RPMI8226 (cell line): ENCODE data around the gene PAM.
A peak's percentile ranks its signal among the peaks of the same experiment; 100 is the strongest.
"Not testable (repeated sequence)": the region's sequence is repeated elsewhere in the genome, so short reads cannot be mapped to it uniquely, and the experiment has no call there.

ENCODE experiments used
- DNase-seq: peaks from one replicate; pipeline ENCODE4 v3.0.0-alpha.2; 2015

The PAM gene

DNA sequence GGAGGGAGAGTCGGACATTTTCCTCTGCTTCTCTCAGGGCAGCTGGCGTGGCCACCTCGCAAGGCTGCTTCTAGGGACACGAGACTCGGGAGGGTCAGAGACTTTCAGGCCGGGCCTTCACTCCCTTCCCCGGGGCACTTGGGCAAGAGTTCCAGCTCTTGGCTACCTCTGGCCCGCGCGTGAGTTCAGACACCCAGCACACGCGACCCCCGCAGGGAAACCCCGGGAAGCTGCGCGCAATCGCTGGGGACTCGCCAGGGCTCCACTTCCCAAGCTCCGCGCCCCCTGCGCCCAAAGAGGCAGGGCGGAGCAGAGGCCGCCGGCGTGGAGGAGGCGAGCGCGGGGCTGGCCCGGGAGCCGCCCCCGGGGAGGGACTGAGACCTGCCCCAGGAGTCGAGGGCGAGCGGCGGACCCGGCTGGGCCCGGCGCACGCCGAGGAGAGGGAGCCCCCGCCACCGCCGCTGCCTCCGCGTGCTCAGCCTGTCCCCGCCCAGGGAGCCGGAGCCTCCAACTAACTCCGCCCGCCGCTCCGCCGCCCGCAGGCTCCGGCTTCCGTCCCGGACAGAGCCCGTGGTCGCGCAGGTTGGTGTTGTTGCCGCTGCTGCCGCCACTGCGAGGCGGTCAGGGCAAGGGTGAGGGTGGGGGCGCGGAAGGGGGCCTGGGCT lies at the start of gene PAM:
PAM (plus strand) TSS at position 539 of the 665 bp plus-strand sequence. CDS start 110,891 bp downstream, outside the sequence.
- peak; percentile 89 for DNase-seq

DNA sequence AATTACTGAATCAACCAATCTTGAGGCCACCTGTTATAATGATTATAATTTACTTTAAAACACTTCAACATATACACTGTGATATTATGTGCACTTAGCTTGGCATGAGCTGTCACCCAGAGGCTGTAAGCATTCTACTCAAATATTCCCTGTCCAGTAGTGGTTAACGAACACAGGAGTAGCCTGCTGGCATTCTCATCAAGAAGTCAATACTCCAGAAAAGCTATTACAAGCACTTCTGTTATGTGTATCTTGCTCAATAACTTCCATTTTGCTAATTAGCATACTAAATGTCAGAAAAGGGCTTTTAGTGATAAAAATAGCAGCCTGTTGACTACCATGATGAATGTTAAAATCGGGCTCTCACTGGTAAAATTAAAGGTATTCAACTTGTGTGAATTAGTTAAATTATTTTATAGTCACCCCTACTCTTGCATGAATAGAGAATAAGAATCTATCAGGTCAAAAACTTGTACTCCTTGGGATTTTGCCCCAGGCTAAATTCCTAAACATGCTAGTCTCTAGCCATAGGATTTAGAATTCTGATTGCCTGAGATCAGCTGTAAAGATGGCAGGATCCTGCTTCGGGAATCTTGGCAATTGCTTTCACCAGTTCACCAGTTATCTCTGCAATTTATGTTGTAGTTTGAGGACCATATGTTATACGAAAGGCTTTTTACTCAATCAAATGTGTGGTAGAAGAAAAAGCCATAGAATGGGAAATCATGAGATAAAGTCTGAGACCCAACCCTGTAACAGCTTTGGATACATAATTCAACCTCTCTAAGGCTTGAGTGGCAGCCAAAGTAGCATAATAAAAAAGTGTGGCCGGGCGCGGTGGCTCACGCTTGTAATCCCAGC lies 43.4 kb upstream of the PAM start:
- no peak for DNase-seq

DNA sequence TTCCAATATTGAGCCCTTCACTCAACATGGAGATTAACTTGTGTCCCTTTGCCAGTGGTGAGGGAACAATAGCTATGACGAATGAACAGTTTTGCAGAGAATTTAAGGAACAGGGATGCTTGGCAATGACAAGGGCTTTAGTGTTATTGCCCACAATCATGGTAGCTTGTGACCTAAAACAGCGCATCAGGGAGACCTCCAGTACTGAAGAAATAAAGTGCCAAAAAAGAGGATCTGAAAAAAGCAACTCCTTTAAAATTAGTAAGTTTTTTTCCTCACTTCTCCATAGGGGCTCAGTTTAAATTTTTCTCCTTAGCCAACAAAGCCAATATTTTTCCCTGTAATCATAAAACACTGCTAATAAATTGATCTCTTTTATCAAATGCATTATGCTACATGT lies 41.8 kb upstream of the PAM start:
- DNase-seq = peak; percentile 65

GRCh38 chr5:102713682-102714231 lies 41.3 kb upstream of the PAM start:
- peak; percentile 88 for DNase-seq

GRCh38 chr5:102715082-102715807 lies 39.9 kb upstream of the PAM start:
- DNase-seq = no peak

DNA sequence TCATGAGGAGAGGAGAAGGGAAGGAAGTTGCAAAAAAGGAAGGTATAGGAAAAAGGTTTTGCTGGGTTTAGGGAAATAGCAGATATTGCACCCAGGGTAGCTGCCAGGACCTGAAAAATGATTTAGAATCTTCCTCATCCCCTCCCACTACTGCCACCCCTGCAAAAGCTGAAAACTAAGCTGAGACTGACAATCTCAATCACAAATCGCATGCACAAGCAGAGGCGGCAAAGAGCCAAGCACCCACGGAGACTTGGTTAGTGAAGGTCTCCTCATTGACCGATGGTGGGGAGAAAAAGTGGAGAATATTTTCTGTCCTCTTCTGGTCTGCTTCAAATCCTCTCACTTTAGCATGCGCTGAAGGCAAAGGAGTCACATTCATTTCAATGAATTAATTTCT lies 39.1 kb upstream of the PAM start:
- no peak for DNase-seq

- no peak for DNase-seq
These were observed 36.3 kb upstream of the PAM start for GRCh38 chr5:102718819-102719218.

GRCh38 chr5:102719886-102720285 lies 35.2 kb upstream of the PAM start:
- DNase-seq = no peak

DNA sequence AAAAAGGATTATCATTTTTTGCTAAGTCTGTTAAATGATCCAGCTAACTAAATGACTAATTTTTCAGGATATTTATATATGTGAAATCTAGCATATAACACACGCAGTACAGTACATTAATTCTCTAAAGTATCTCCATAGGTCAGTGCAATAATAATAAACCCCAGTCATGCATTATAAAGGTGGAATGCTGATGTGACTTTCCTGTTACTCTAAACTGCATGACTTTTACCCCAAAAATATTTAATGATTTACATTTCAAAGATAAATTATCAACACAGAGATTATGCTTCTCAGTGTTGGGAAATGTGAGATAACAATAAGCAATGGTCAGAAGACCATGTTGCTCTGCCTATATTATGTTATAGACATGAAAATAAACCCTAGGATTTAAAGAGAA lies 34.1 kb upstream of the PAM start:
- DNase-seq = no peak

GRCh38 chr5:102722931-102723330 lies 32.2 kb upstream of the PAM start:
- no peak for DNase-seq

- no peak for DNase-seq
These were observed 23.4 kb upstream of the PAM start for GRCh38 chr5:102731693-102732092.

GRCh38 chr5:102733534-102733933 lies 21.6 kb upstream of the PAM start:
- DNase-seq = no peak

DNA sequence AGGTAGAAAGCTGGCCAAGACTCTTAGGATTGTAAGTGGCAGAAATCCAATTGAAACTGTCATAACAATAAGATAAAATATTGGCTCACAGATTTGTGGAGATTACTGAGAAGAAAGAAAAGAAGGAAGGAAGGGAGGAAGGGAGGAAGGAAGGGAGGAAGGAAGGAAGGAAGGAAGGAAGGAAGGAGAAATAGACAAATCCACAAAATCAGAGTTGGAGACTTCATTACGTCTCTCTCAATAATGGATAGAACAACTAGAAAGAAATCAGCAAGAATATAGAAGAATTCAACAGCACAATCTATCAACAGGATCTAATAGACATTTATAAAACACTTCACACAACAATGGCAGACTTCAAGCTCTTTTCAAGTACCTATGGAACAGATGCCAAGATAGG lies 17.9 kb upstream of the PAM start:
- DNase-seq = no peak

- DNase-seq = no peak
These were observed 17.2 kb upstream of the PAM start for GRCh38 chr5:102737805-102738469.

DNA sequence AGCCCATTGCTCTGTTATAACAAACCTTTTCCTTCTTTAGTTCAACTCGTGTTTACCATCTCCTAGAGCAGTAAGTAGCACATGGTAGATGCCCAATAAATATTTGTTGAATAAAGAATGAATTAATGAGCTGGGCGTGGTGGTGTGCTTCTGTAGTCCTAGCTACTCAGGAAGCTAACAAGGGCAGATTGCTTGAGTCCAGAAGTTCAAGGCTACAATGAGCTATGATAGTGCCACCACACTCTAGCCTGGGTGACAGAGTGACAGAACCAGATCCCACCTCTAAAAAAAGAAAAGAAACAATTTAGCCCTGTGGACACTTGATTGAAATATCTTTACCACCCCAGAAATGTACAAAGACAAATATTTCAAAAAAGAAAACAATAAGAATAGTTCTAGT lies 14.6 kb upstream of the PAM start:
- DNase-seq = no peak

DNA sequence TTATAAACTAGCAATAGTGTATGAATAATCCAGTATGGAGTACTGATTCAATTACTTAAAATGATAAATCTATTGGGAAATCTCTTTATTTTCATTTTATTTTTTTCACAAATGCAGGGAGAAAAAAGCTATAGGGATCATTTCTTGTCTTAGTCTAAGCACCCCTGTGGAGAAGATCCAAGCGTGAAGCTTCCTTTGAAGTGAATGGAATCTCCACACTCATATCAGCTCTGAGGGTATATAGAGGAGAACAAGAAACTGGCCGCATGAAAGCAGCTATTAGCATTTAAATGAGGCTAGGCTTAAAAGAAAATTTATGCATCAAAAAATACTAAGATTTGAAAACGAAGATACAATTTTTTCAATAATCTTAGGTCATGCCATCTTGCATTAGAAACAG lies 12.9 kb upstream of the PAM start:
- no peak for DNase-seq

- DNase-seq = no peak
These were observed 11.2 kb upstream of the PAM start for GRCh38 chr5:102743900-102744299.

DNA sequence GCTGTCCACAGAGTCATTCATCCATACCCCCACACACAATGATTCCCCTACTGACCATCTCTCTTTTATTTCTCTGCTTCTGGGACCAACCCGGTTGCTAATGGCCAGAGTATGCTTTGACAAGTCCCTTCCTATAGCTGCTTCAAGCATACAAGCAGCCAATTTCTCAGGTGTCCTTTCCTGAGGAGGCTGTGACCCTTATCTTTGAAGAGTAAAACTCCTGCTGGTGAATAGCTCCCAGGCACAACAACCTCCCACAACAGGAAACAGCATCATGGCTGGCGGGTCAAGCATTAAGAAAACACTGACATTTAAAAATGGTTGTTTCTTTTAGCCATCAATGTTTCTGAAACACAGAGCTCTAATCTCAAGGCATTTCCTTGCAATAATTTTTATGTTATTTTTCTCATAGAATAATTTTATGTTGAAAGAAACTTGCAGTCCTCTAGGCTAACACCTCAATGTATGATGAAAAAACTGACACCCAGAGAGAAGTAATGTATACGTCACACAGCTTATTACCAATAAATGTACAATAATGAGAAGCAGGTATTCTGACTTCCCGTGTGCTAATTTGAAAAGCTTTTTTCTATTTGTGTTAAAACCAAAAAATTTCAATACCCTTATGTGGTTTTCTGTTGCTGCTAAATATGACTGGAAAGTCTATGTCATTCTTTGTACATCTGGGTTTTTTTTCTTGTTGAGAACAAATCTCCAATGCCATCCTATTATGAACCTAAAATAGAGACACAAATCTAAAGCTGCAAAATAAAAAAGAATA lies 7.5 kb upstream of the PAM start:
- no peak for DNase-seq

GRCh38 chr5:102749416-102750030 lies 5.6 kb upstream of the PAM start:
- no peak for DNase-seq

DNA sequence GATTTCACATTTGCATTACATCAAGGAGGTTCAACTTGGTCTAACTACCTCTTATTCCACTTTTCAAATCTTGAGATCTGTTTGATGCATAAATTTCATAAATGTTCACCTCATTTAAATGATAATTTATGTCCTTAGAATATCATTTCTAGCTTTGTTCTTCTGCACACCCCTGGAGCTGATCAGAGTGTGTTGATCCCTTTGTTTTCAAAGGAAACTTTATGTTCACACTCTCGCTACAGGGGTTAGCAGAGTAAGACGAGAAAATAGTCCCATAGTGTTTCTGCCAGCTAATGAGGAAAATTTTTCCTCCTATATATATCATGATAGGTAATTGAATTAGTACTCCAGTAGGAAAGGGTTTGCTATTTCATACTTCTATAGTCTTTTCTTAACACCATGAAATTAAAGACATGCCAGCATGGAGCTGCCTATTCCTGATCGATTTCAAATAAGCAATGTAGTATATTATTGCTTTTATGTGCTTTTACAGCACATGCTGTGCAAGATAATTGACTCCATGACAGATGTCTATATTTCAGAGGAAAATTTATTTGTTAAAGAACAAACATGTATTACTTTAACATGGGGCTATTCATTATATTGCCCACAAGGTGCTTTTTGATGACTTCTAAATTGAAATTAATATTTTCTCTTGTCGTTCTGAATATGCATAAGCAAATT lies 4.8 kb upstream of the PAM start:
- no peak for DNase-seq

GRCh38 chr5:102751903-102752376 lies 3.2 kb upstream of the PAM start:
- DNase-seq = not testable (repeated sequence)
